PFSK-1 (cell line): Measurements from ENCODE around the gene HOXC11.

Source experiments
- FOXP2 ChIP-seq: optimal IDR thresholded peaks from 2 replicates; pipeline ENCODE3; 2011; ENCODE audit warnings: borderline replicate concordance, control low read depth, inconsistent platforms; ENCODE audit not compliant: insufficient read depth; ENCODE audit errors: extremely low read length, extremely low read depth
- POLR2AphosphoS5 ChIP-seq: IDR thresholded peaks from 2 replicates; pipeline ENCODE4 v1.6.1; 2012; ENCODE audit warnings: low read depth, mild to moderate bottlenecking, control low read depth, low read length, moderate library complexity
- SIN3A ChIP-seq: IDR thresholded peaks from 2 replicates; pipeline ENCODE4 v1.6.1; 2012; ENCODE audit warnings: mild to moderate bottlenecking, low read length, moderate library complexity, borderline replicate concordance; ENCODE audit not compliant: insufficient read depth
- TAF1 ChIP-seq: IDR thresholded peaks from 2 replicates; pipeline ENCODE4 v1.6.1; 2012; ENCODE audit warnings: low read length, control low read depth, borderline replicate concordance; ENCODE audit not compliant: insufficient read depth
- TF ChIP-seq, protein P1 (sequence below), 2 experiments: IDR thresholded peaks; 2 replicates each; pipeline versions ENCODE4 v1.6.1 to v1.8.0; 2011 to 2012; ENCODE audit warnings: low read depth in 2 of 2, low read length in 2 of 2, control low read depth in 1 of 2, inconsistent platforms in 1 of 2, mild to moderate bottlenecking in 1 of 2, moderate library complexity in 1 of 2; ENCODE audit not compliant: insufficient read depth in 1 of 2

Gene HOXC11

GRCh38 chr12:53992377-53992889 is 19.5 kb downstream of the HOXC11 start:
- TF ChIP-seq FOXP2 (no peak), POLR2AphosphoS5 (no peak), TAF1 (no peak), SIN3A (no peak)
- TF ChIP-seq, protein P1, sequence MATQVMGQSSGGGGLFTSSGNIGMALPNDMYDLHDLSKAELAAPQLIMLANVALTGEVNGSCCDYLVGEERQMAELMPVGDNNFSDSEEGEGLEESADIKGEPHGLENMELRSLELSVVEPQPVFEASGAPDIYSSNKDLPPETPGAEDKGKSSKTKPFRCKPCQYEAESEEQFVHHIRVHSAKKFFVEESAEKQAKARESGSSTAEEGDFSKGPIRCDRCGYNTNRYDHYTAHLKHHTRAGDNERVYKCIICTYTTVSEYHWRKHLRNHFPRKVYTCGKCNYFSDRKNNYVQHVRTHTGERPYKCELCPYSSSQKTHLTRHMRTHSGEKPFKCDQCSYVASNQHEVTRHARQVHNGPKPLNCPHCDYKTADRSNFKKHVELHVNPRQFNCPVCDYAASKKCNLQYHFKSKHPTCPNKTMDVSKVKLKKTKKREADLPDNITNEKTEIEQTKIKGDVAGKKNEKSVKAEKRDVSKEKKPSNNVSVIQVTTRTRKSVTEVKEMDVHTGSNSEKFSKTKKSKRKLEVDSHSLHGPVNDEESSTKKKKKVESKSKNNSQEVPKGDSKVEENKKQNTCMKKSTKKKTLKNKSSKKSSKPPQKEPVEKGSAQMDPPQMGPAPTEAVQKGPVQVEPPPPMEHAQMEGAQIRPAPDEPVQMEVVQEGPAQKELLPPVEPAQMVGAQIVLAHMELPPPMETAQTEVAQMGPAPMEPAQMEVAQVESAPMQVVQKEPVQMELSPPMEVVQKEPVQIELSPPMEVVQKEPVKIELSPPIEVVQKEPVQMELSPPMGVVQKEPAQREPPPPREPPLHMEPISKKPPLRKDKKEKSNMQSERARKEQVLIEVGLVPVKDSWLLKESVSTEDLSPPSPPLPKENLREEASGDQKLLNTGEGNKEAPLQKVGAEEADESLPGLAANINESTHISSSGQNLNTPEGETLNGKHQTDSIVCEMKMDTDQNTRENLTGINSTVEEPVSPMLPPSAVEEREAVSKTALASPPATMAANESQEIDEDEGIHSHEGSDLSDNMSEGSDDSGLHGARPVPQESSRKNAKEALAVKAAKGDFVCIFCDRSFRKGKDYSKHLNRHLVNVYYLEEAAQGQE (IDR thresholded peaks at IDR 0.05; ENCODE audit: insufficient read depth in 1 of 2, low read depth in 2 of 2, low read length in 2 of 2) = no peak

DNA sequence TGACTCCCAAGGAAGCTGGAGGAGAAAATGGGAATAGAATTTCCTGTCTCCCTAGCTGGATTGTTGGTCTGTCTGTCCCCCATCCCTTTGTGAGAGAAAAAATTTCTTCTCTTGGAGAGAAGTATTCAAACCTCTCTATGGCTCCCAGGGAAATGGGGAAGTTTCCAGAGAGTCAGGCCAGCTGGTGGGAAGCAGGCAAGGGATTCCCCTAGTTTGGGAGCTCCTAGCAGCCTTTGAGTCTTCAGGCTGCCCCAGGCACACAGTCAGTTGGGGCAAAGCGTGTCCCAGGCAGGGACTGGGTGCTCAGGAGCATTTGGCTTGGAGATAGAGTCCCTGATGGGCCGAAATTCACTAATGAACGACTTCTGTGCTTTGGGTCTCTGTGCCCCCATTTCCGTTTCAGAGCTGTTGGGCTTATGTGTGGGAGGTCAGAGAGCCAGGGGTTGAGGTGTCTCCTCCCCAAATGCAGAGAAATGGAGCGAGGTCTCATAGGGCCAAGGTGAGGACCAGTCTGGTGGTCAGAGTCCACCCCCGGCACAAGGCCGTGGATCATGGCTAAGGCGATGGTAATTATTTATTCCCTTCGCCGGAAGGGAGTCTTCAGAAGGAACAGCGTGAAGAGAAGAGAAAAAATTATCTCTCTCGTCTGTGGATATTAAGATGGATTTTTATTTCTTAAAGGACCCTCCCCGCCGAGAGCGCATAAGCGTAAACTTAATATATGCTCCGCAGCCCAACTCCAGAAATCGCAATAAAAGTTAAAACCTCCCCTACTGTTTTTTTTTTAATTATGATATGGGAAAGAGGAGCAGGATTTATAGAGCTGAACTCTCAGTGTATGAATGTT is 20.5 kb downstream of the HOXC11 start:
- TF ChIP-seq POLR2AphosphoS5 (no peak), FOXP2 (no peak), TAF1 (no peak), SIN3A (no peak)
- TF ChIP-seq, protein P1 (IDR thresholded peaks at IDR 0.05; ENCODE audit: insufficient read depth in 1 of 2, low read depth in 2 of 2, low read length in 2 of 2) = no peak

- TF ChIP-seq, protein P1 (IDR thresholded peaks at IDR 0.05; ENCODE audit: insufficient read depth in 1 of 2, low read depth in 2 of 2, low read length in 2 of 2) = no peak
- no peak for TF ChIP-seq POLR2AphosphoS5
- no peak for TF ChIP-seq SIN3A
- no peak for TF ChIP-seq TAF1
- TF ChIP-seq FOXP2 = no peak
Measured at GRCh38 chr12:53994009-53994263, 21.0 kb downstream of the HOXC11 start.

GRCh38 chr12:53994264-53995001 is 21.5 kb downstream of the HOXC11 start:
- TF ChIP-seq, protein P1 (IDR thresholded peaks at IDR 0.05; ENCODE audit: insufficient read depth in 1 of 2, low read depth in 2 of 2, low read length in 2 of 2) = no peak
- TF ChIP-seq SIN3A (no peak), FOXP2 (no peak), POLR2AphosphoS5 (no peak), TAF1 (no peak)
